ENCODE measurements around the gene ZNF804A. TPM values are rescaled to one million over a fixed set of nuclear protein-coding genes. Genes with fewer than 3 reads are reported as not detected.

The ZNF804A gene
- total RNA-seq (2014; rRNA removed; shearing (Covaris generic)), result not detected in 2 replicates

DNA sequence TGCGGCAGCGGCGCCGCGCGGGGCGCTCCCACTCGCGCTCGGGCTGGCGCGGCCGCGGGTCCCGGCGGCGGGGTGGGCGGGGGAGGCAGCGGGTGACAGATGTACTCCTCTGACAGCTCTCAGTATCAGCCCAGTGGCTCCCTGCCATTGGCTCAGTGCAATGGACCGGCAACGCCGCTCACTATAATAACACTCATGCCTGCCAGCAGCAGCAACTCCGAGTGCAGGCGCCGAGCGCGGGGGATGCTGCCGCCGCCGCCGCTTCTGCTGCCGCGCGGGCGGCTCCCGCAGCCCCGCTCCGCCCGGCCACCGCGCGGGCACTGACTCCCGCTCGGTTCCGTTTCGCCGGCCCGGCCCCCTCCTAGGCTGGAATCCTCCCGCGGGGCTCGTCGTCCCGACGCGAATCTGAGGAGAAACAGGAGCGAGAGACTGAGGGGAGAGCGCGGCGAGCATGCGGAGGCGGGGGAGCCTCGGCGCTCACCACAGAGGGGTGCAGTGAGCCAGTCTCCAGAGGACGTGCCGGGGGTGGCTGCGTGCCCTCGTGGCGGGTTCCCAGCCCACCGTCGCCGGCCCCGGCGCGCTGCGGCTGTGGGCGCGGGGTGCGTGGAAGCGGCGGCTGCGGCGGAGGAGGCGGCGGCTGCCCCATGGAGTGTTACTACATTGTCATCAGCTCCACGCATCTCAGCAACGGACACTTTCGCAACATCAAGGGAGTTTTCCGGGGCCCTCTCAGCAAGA is at the start of gene ZNF804A:
Gene ZNF804A, plus strand, starts transcription at position 214 of the 738 bp plus-strand sequence. Its CDS starts 431 bp downstream, at position 645.
- no peak for DNase-seq (ENCODE audit: low spot score)

DNA sequence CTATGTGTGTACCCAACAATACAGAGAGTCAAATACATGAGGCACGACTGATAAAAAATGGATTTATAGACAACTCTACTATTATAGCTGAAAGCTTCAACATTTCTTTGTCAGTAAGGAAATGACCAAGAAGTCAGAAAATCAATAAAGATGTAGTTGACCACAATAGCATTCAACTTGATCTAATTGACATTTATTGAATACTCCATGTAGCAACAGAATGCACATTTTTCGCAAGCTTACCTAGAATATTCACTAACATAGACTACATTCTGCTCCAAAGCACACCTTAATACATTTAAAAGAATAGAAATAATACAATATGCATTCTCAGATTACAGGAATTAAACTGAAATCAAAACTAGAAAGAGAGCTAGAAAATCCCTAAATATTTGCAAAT is 49.2 kb upstream of the ZNF804A start:
- no peak for DNase-seq (ENCODE audit: low spot score)

DNA sequence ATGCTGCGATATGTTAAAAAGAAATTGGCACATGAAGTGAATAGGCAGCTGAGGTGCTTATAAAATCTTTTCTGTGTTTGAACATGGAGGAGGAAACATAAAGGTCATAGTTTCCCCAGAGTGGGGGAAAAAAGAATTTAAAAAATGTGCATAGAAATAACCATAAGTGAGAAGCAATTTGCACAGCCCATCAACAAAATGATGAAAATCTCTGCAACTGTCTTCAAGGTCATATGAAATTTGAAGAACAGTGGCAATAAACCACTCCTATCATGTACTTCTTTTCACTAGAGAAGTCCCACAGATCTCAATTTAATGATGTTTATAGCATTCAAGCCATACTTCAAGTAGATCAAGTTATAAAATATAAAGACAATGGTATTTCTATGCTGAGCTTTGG is 46.7 kb upstream of the ZNF804A start:
- DNase-seq (ENCODE audit: low spot score), result no peak

DNA sequence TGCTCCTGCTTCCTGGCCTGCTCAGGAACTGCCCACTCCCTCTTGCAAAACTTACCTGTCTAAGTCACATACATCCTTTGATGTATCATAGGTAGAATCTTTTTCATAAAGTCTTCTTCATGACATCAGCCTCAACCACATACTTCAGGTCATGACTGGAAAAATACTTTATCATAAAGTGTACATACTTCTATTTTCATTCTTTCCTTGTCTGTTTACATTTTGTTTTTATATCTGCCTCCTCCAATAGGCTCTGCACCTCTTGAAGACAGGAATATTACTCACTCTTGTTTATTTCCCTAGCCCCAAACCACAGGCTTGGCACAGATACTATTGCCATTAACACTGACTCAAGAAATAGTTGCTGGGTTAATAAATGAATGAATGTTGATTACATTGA is 43.6 kb upstream of the ZNF804A start:
- no peak for DNase-seq (ENCODE audit: low spot score)

DNA sequence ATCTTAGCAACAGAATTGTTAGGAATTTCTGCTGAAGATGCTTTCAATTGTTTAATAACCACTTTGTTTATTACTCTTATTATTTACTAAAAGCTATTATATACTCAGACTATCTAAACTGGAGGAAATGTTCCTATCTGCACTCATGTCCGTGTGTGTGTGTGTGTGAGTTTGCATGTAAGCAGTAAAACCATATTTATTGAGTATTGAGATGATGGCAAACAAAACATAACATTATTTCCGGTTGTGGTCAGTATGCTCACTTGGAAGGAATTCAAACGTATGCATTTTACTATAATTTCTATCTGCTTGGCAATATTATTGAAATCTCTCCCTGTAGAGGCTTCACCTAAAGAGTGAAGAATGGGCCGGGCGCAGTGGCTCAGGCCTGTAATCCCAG is 43.0 kb upstream of the ZNF804A start:
- DNase-seq (ENCODE audit: low spot score), result no peak

DNA sequence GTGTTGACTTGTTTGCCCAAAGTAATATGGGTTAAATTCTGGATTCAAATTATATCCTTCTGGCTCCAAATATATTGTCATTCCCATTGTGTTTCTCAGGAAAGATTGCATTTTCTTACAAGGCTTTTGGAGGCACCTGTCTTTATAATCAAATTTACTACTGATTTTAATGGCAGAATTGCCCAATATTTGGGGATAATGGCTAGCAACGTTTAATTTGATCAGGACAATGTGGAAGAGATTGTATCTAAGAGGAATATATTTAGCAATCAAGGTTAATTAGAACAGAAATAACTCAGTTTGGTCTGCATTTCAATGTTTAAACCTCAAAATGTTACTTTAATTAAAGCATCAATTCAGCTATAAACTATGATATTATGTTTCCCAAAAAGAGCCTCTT is 41.7 kb upstream of the ZNF804A start:
- DNase-seq (ENCODE audit: low spot score), result no peak

DNA sequence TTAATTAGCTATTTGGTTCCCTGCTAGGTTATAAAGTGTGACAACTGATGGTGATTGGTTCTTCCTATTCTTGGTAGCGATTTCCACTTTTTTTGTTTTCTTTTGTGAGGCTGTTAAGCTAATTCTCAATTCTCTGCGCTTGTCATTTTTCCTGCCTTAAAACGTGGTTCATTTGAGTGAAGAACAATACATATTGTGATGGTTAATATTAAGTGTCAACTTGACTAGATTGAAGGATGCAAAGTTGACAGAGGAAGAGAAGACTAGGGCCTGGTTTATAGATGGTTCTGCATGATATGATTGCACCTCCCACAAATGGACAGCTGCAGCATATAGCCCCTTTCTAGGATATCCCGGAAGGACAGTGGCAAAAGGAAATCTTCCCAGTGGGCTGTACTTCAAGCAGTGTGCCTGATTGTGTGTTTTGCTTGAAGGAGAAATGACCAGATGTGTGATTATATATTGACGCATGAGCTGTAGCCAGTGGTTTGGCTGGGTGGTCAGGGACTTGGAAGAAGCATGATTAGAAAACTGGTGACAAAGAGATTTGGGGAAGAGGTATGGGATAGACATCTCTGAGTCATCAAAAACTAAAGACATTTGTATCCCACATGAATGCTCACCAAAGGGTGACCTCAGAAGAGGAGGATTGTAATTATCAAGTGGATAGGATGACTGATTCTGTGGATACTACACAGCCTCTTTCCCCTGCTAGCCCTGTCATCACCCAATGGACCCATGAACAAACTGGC is 39.4 kb upstream of the ZNF804A start:
- DNase-seq (ENCODE audit: low spot score), result no peak

DNA sequence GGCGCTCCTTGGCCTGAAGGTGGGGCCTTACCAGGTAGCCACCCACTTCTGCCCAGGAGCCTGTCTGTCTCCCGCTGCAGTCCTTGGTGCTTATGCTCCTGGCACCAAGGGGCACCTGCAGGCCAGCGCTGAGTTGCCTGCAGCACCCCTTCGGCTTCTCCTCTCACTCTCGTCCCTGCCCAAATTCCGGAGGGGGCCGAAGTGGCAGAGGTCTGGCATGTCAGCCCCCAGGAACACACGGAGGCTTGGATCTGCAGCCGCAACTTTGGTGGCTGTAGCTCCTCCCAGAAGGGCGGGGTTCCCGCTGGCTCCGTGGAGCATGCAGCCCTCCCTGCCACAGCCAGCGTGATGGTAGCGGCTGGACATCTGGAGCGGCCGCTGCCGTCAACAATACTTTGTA is 37.7 kb upstream of the ZNF804A start:
- no peak for DNase-seq (ENCODE audit: low spot score)

DNA sequence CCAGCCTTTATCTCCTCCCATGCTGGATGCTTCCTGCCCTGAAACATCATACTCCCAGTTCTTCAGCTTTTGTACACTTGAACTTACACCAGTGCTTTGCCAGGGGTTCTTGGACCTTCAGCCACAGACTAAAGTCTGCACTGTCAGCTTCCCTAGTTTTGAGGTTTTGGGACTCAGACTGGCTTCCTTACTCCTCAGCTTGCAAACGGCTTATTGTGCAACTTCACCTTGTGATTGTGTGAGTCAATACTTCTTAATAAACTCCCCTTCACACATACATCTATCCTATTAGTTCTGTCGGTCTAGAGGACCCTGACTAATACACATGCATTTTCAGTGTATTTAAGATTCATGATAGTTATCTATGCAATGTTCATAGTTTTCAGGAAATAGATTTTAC is 35.8 kb upstream of the ZNF804A start:
- no peak for DNase-seq (ENCODE audit: low spot score)

DNA sequence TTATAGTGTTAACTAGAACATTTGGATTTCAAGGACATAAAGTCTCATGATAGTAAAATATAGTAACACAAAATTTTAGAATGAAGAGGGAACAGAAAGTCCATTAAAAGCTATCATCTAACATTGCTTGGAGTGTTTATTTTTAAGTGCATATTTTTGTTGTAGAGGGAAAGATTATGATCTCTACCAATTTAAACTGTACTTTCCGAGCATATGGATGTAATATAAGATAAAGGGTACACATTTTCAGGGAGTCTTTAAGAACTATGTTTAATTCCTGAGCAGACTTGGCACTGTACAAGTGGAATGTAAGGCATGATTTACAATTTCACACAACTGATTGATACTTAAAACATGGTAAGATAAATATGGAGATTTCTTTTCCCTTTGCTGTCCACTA is 34.2 kb upstream of the ZNF804A start:
- DNase-seq (ENCODE audit: low spot score), result no peak

DNA sequence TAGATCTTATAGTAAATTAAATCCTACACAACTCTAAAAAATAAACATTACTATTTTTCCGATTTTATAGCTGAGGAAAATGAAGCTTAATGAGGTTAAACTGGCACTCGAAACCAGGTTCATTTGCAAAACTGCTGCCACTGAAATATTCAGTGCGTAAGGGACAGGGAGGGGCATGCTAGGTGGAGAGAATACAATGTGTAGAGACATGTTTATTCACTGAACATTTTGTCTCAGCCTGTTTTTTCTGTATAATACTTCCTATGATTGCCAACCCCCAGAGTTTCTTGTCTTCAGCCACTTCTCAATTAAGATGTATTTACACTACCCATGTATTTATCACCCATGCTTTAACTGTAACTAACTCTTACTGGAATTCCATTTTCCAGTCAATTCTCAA is 31.6 kb upstream of the ZNF804A start:
- DNase-seq (ENCODE audit: low spot score), result no peak

DNA sequence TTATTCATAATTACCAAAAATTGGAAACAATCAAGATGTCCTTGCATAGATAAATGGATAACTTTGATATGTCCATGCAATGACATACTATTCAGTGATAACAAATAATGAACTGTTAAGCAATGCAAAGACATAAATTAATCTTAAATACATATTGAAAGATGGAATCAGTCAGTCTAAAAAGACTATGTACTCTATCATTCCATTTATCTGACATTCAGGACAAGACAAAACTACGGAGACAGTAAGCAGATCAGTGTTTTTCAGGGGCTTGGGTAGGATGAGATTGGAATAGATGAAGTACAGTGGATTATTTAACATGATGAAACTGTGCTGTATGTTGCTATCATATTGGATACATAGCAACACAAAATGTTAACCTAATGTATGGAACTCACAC is 21.3 kb upstream of the ZNF804A start:
- DNase-seq (ENCODE audit: low spot score), result no peak

DNA sequence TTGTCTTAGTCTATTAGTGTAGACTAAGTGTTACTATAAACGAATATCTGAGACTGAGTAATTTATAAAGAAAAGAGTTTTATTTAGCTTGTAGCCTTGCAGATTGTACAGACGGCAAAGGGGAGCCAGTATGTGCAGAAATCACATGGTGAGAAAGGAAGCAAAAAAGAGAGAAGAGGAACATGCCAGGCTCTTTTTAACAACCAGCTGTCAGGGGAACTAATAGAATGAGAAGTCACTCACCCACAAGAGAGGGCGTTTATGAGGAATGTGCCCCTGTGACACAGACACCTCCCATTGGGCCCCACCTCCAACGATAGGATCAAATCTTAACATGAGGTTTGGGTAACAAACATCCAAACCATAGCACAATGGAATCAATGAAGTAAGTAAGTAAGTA is 20.6 kb upstream of the ZNF804A start:
- DNase-seq (ENCODE audit: low spot score), result no peak

DNA sequence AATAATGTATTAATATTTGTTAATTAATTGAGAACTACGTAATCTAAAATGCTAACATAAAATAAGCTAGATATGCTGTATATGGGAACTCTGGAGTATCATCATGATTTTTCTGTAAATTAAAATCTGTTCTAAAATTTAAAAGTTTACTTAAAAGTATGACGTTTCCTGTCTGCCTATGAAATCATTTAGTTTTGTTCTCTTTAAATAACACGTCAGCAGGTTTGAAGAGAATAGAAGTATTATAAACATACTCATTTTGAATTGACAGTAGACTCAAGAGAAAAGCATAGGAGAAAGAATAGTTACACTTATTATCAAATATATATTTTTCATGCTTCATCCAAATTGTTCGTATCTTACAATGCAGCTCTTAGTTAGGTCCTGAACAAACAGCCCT is 19.1 kb upstream of the ZNF804A start:
- no peak for DNase-seq (ENCODE audit: low spot score)

DNA sequence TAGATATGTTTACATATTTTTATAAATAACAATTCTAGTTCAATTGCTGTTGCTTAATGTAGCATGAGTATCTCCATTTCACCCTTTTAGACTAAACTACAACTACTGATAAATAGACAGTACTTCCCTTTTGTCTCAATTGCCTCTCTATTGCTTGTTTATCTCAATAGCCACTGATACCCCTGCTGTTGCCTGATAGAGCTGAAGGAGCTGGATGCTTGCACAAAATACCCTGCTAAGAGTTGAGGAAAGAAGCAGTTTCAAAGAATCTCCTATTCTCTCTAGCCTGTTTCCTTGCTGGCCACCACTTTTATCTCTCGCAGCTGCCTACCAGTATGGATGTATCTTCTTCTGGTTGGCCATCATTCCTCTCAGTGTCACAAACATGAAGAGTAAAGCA is 16.9 kb upstream of the ZNF804A start:
- DNase-seq (ENCODE audit: low spot score), result no peak

DNA sequence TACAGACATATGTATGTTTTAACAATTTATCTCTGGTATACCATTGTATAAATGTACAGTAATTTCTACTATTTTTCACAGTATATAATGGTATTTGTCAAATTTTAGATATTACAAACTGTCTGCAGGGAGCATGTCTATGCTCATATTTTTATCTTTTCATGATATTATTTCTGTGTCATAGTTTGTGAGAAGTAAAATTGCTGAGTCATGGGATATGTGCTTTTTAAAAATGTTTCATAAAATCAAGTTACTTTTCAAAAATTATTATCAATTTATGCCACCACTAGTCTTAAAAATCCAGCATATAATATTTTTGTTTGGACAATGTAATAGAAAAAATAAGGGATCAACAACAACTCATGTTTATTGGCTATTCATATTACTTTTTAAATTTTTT is 9.1 kb upstream of the ZNF804A start:
- DNase-seq (ENCODE audit: low spot score), result no peak

DNA sequence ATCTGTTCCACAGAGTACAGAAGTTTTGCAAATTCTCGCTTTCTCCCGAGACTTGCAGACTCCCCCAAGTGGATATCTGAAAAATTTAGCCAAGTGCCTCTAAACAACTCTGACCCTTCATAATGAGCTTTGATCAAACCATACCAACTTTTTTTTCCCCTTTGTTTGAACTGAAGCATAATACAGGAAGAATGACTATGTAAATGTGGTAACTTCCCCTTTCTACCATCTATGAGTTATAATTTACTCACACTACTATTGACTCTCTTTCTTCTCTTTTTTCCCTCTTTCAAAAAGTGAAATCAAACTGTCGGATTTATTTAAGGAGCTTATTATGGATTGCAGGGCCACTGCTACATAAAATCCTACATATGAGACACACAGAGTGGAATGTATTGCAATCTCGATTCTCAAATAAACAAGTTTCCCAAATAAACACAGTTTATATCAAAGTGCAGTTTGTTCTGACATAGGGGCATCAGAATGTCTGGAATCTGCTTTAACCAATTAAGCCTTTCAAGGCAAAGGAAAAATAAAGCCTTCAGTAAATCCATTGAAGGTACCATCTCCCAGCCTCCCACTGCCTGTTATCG is 1.4 kb upstream of the ZNF804A start:
- DNase-seq (ENCODE audit: low spot score), result no peak

DNA sequence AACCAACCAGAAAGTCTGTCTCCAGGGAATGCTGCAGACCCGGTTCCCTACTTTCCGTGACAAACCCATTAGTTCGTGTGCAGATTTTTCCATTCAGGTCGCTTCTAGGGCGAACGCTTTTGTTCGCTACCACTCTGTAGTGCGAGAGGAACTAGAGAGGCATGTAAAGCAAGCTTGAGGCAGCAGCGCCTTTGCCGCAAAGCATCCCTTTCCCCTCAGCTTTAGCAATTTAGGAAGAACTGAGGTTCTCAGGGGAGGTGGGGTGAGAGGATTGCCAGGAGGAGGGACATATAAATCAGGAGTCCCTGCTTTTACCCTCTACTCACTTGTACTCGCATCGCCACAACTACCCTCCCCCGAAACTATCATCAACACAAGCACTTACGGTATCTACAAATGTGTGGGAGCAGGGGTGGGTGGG is 748 bp upstream of the ZNF804A start:
- no peak for DNase-seq (ENCODE audit: low spot score)

DNA sequence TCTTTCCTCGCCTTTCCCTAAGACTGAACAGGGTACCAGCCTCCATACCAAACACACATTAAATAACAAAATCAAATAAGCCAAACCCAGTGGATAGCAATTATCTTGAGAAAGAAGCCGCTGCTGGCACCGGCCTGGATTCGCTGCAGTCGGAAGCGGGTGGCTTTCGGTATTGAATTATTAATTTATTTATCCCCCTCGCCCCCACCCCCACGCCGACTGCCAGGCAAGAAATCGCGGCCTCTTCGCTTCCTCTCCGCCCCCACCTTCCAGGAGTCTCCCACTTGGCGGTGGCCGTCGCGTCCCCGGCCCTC is 370 bp upstream of the ZNF804A start:
- DNase-seq (ENCODE audit: low spot score), result no peak

DNA sequence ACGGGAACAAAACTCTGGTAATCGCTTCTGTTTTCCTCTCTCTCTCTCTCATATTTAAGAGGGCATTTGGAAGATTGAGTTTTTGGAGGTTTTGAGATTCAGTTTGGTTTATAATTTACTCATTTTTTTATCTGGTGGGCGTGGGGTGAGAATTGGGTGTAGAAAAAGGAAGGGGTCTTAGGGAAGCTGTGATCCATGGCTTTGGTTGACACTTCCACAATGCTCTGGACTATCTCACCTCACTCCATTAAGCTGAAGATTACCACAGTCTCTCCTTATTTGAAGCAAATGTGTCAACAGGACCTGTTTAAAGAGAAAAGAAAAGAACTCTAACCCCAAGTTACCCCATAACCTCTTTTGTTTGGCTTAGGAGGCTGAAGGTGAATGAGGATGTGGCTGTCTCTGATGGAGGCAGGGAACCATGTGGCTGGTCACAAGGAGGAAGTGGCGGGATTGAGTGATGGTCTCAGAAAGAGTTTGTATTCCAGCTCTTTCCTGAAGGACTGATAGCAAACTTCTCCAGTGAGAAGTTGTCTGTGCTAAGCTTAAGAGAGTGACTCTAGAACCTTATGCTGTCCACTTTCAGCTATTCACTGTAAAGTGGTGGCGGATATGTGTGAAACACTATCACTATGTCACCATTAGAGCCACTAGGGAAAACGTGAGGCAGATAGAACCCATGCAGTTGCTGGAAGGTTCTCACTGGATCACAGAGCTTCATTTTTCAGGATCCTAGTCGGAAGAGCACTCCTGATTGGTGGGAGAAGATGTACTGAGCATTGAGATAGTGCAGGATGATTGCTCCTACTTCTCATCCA is 934 bp downstream of the ZNF804A start:
- no peak for DNase-seq (ENCODE audit: low spot score)

DNA sequence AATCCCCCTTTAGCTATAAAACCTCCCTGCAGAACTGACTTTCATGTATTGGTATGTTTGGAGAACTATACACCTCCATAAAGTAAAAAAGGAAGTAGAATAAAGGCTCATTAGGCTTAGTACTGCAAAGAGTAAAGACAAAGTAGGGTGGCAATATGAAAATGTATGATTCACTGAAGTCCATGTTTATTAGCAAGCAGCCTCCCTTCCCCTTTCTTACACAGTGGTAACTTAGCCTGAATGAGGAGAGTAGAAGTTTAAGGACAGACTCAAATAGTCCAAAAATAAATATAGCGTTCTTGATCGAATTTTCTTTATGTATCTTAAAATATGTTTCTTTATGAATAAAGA is 1.5 kb downstream of the ZNF804A start:
- no peak for DNase-seq (ENCODE audit: low spot score)

DNA sequence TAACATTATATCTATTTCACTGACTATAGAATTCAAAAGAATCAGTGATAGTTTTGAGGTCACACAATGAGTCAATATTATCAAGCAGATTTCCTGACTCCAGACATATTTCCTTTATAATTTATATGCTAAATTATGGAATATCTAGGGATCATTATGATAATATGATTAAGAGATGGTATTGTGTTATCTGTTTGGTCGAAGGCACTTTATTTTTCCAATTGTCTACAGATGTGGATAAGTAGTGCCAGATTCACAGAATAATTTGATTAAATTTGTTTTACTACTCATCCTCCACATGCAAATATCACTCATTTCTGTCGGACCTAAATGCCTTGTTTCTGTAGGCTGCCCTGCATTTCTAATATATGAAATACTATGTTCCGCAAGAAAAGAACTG is 4.4 kb downstream of the ZNF804A start:
- no peak for DNase-seq (ENCODE audit: low spot score)
